K562 (cell line): Measurements from ENCODE around the gene NEMF. TPM values are rescaled to one million over a fixed set of nuclear protein-coding genes. Genes with fewer than 3 reads are reported as not detected.

Experiments used
- ATAC-seq: fragments of 200-7000 bp; cut with Tn5 transposase; 3 replicates; pipeline ENCODE4 v1.9.1; 2020; ENCODE audit warnings: moderate library complexity
- BruUV-seq: library from RNA; stranded (reverse); fragments of 400-500 nt; replicated peaks from 2 replicates; lab custom pipeline; 2021; lab: Mats Ljungman, UMichigan
- CTCF ChIA-PET: fragments of 300-600 bp; formaldehyde crosslinking; extraction: SDS; loops from one replicate; lab custom pipeline; 2021; ENCODE audit warnings: low intra/inter-chr PET ratio; lab: Yijun Ruan, JAX
- POLR2A ChIA-PET: fragments of 300-600, 350-650 bp; sonication (Branson Sonifier 250); formaldehyde crosslinking; extraction: SDS; loops from one replicate; lab custom pipeline; 2021; ENCODE audit warnings: antibody characterized with exemption, inconsistent platforms; lab: Yijun Ruan, JAX
- DNase-seq, 4 experiments: peaks; one replicate each; pipeline versions ENCODE4 v3.0.0 to v3.0.0-alpha.2; 2011 to 2018; ENCODE audit warnings: low spot score in 3 of 4, mixed read lengths in 3 of 4; ENCODE audit errors: extremely low read depth in 1 of 4
- FAIRE-seq: peaks from 2 replicates; lab custom pipeline; 2011; peaks lifted over from hg19 to GRCh38; lab: Jason Lieb, UNC
- H2AFZ ChIP-seq: 2 replicates; pipeline ENCODE4 v1.6.0; 2011; ENCODE audit warnings: low read depth, low read length, control low read depth, inconsistent platforms
- H3K27ac ChIP-seq: fragments of 200-600 bp; 3 replicates; pipeline ENCODE4 v1.8.0; 2011; ENCODE audit warnings: low read depth, mild to moderate bottlenecking, control low read depth, inconsistent platforms, low read length, moderate library complexity, mixed read lengths; ENCODE audit errors: extremely low read depth
- H3K27me3 ChIP-seq, 2 experiments: fragments of 300-600 bp in 1 of 2; 2 replicates in 1 of 2; 3 replicates in 1 of 2; pipeline versions ENCODE4 v1.6.0 to v1.8.0; 2011; ENCODE audit warnings: inconsistent platforms in 2 of 2, low read length in 2 of 2, mild to moderate bottlenecking in 1 of 2, mixed read lengths in 1 of 2, moderate library complexity in 1 of 2; ENCODE audit not compliant: control insufficient read depth in 2 of 2, insufficient read depth in 2 of 2
- H3K36me3 ChIP-seq: fragments of 300-600 bp; 3 replicates; pipeline ENCODE4 v1.8.0; 2011; ENCODE audit warnings: mild to moderate bottlenecking, low read length, inconsistent platforms; ENCODE audit not compliant: control insufficient read depth, insufficient read depth
- H3K4me1 ChIP-seq, 2 experiments: fragments of 200-600 bp in 1 of 2; replicated peaks in 1 of 2; 2 replicates in 1 of 2; 3 replicates in 1 of 2; pipeline versions ENCODE4 v1.5.1 to v1.8.0; 2011; ENCODE audit warnings: inconsistent platforms in 2 of 2, low read length in 2 of 2, mild to moderate bottlenecking in 1 of 2, mixed read lengths in 1 of 2, moderate library complexity in 1 of 2; ENCODE audit not compliant: control insufficient read depth in 2 of 2, insufficient read depth in 2 of 2
- H3K4me2 ChIP-seq: 2 replicates; pipeline ENCODE4 v1.6.1; 2011; ENCODE audit warnings: low read length, control low read depth, inconsistent platforms, mixed read lengths; ENCODE audit not compliant: insufficient read depth
- H3K4me3 ChIP-seq: fragments of 200-600 bp; sonication (generic), shearing (Covaris generic); 2 replicates; pipeline ENCODE4 v1.5.1; 2016; ENCODE audit warnings: control low read depth, inconsistent platforms
- H3K79me2 ChIP-seq: fragments of 200-600 bp; 3 replicates; pipeline ENCODE4 v1.8.0; 2011; ENCODE audit warnings: low read length, inconsistent platforms; ENCODE audit not compliant: control insufficient read depth, insufficient read depth
- H3K9ac ChIP-seq, 2 experiments: 2 replicates each; pipeline versions ENCODE4 v1.6.0 to v1.6.1; 2011; ENCODE audit warnings: low read depth in 2 of 2, low read length in 2 of 2, control low read depth in 1 of 2, inconsistent platforms in 1 of 2, mild to moderate bottlenecking in 1 of 2, mixed read lengths in 1 of 2; ENCODE audit not compliant: insufficient read depth in 1 of 2
- H3K9me1 ChIP-seq: one replicate; pipeline ENCODE4 v1.6.0; 2011; ENCODE audit warnings: inconsistent platforms, mild to moderate bottlenecking, low read length, moderate library complexity; ENCODE audit not compliant: control insufficient read depth, insufficient read depth
- H3K9me3 ChIP-seq: replicated peaks from 2 replicates; pipeline ENCODE4 v1.5.1; 2011; ENCODE audit warnings: low read depth, low read length, inconsistent platforms; ENCODE audit not compliant: control insufficient read depth, insufficient read depth
- H4K20me1 ChIP-seq: replicated peaks from 2 replicates; pipeline ENCODE4 v1.6.1; 2011; ENCODE audit warnings: low read length, inconsistent platforms, mixed read lengths; ENCODE audit not compliant: control insufficient read depth, insufficient read depth
- BRD9 ChIP-seq: fragments of 450-650 bp; IDR thresholded peaks from 2 replicates; pipeline ENCODE4 v1.6.1; 2018; ENCODE audit warnings: low read depth; ENCODE audit not compliant: partially characterized antibody
- CCAR2 ChIP-seq: fragments of 200-400 bp; formaldehyde crosslinking; IDR thresholded peaks from 2 replicates; pipeline ENCODE4 v1.6.1; 2017; ENCODE audit warnings: mild to moderate bottlenecking, low read depth, low read length
- FOXK2 ChIP-seq, 2 experiments: fragments of 450-650 bp; IDR thresholded peaks in 1 of 2; conservative IDR thresholded peaks in 1 of 2; 2 replicates each; pipeline ENCODE4 v1.6.1; 2016; ENCODE audit warnings: low read depth in 2 of 2, mild to moderate bottlenecking in 1 of 2
- GTF3C2 ChIP-seq: IDR thresholded peaks from 3 replicates; pipeline ENCODE4 v1.6.1; 2011; ENCODE audit warnings: borderline replicate concordance, mild to moderate bottlenecking, moderate library complexity; ENCODE audit not compliant: insufficient read length; ENCODE audit errors: extremely low read depth
- HMGN3 ChIP-seq: IDR thresholded peaks from 2 replicates; pipeline ENCODE4 v1.6.1; 2011; ENCODE audit warnings: borderline replicate concordance, low read depth, mild to moderate bottlenecking, mixed read lengths, low read length; ENCODE audit not compliant: insufficient read length; ENCODE audit errors: extremely low read depth
- IRF2 ChIP-seq: sonication (generic); formaldehyde crosslinking; IDR thresholded peaks from 2 replicates; pipeline ENCODE4 v1.8.1; 2022; ENCODE audit warnings: mild to moderate bottlenecking, missing genetic modification reagents
- NKRF ChIP-seq: fragments of 450-650 bp; IDR thresholded peaks from 2 replicates; pipeline ENCODE4 v1.6.1; 2016; ENCODE audit warnings: borderline replicate concordance
- PTBP1 ChIP-seq: fragments of 200-400 bp; formaldehyde crosslinking; IDR thresholded peaks from 2 replicates; pipeline ENCODE4 v1.6.1; 2017; ENCODE audit warnings: low read depth, low read length
- SMAD1 ChIP-seq: fragments of 150-350 bp; IDR thresholded peaks from 2 replicates; pipeline ENCODE4 v1.6.1; 2014; ENCODE audit warnings: low read length, low read depth; ENCODE audit not compliant: partially characterized antibody
- XRCC3 ChIP-seq: fragments of 450-650 bp; IDR thresholded peaks from 2 replicates; pipeline ENCODE4 v1.6.1; 2017; ENCODE audit warnings: mild to moderate bottlenecking, moderate library complexity
- ZBTB2 ChIP-seq: fragments of 450-650 bp; IDR thresholded peaks from 2 replicates; pipeline ENCODE4 v1.6.1; 2016; ENCODE audit warnings: antibody characterized with exemption
- ZNF175 ChIP-seq: fragments of 200-800 bp; sonication (Bioruptor generic); IDR thresholded peaks from 2 replicates; pipeline ENCODE4 v1.6.1; 2016; ENCODE audit warnings: low read depth, mild to moderate bottlenecking, missing genetic modification characterization, missing compliant biosample characterization
- ZNF384 ChIP-seq: IDR thresholded peaks from 2 replicates; pipeline ENCODE4 v1.6.1; 2012; ENCODE audit warnings: low read depth, low read length, improper control_type of control experiment
- ZNF551 ChIP-seq: fragments of 250-450 bp; sonication (Bioruptor Pico); IDR thresholded peaks from 2 replicates; pipeline ENCODE4 v1.5.0; 2021; ENCODE audit warnings: mild to moderate bottlenecking, moderate library complexity
- ZNF586 ChIP-seq: fragments of 450-650 bp; formaldehyde crosslinking; conservative IDR thresholded peaks from 2 replicates; pipeline ENCODE4 v1.4.0; 2020; ENCODE audit warnings: mild to moderate bottlenecking, moderate library complexity
- WGBS: fragments of 100-300 bp; shearing (Covaris generic); methylation state at CpG from one replicate; pipeline ENCODE4 v1.1.6; 2016; ENCODE audit warnings: low coverage, mixed read lengths; ENCODE audit not compliant: insufficient coverage; ENCODE audit errors: missing lambda C conversion rate; 5-methylcytosine and 5-hydroxymethylcytosine counted together
- in situ Hi-C: fragments of 300-500 bp; cut with MboI; formaldehyde crosslinking; loops from 4 replicates; pipeline ENCODE4 v1.15.0; 2018; ENCODE audit warnings: inconsistent platforms, mixed read lengths
- intact Hi-C: fragments of 100-400 bp; cut with micrococcal nuclease; formaldehyde crosslinking; loops from 2 replicates; pipeline ENCODE4 v1.14.2; 2022
- polyA plus RNA-seq, 8 experiments: library from polyadenylated mRNA; depleted of rRNA in 4 of 8; stranded (reverse) in 5 of 8; unstranded in 3 of 8; fragments of >200 nt; fragmentation: Nextera tagmentation in 2 of 8; fragmentation: Illumina TruSeq in 1 of 8; extraction: Ambion mirVana in 2 of 8; extraction: Trizol in 1 of 8; gene quantifications; 2 replicates each; pipeline versions ENCODE4 v1.2.1 to v1.2.3, GENCODE V29; 2011 to 2014; ENCODE audit warnings: inconsistent platforms in 1 of 8, missing spikeins in 1 of 8
- total RNA-seq, 7 experiments: library from RNA; depleted of rRNA in 6 of 7; stranded (reverse); fragments of >200 nt in 6 of 7; fragmentation: Illumina TruSeq in 2 of 7; extraction: Trizol in 2 of 7; gene quantifications; 2 replicates each; pipeline versions ENCODE4 v1.2.1 to v1.2.3, GENCODE V29; 2011 to 2021; ENCODE audit warnings: low replicate concordance in 1 of 7

NEMF gene
- total and polyA plus RNA-seq, 9 of the 15 experiments (the other 6 are each of a cell fraction or from before 2014, with no cell fraction given), result 38.8 to 94.4 (median 61.0) TPM

GRCh38 chr14:49882826-49883694 lies 30.5 kb upstream of the NEMF start:
- POLR2A ChIA-PET, result interaction anchor here (1.1 kb wide), 1 partner anchor 10 kb away, joined by 3 read pairs; the partner anchor contains the start of gene ARF6
- in situ Hi-C loops, result no loop called here
- no peak for TF ChIP-seq ZNF586
- TF ChIP-seq ZNF384, result no peak
- TF ChIP-seq ZNF175, result no peak
- TF ChIP-seq IRF2, result no peak
- no peak for TF ChIP-seq SMAD1
- no peak for TF ChIP-seq GTF3C2
- no peak for TF ChIP-seq ZBTB2
- TF ChIP-seq ZNF551, result no peak
- TF ChIP-seq NKRF, result no peak
- TF ChIP-seq HMGN3, result no peak
- TF ChIP-seq XRCC3, result no peak
- TF ChIP-seq FOXK2 (conservative IDR thresholded peaks at IDR 0.05 in 1 of 2, IDR thresholded peaks at IDR 0.05 in 1 of 2; ENCODE audit: low read depth in 2 of 2), result no peak
- TF ChIP-seq PTBP1, result no peak
- TF ChIP-seq CCAR2, result no peak
- TF ChIP-seq BRD9, result no peak

More at GRCh38 chr14:49882826-49883694, 30.5 kb upstream of the NEMF start:
- CTCF ChIA-PET, result no interaction called here
- Histone ChIP-seq H3K27ac (peak overlapping the region; percentile 53; the same call in 1 of the 3 replicates), H3K27me3 (no peaks in the 10 kb centered on the region), H3K9me1 (no peaks in the 10 kb centered on the region), H3K4me1 (peaks cover 17 to 29% of the 10 kb centered on the region in 2 experiments), H3K36me3 (no peaks in the 10 kb centered on the region), H3K79me2 (no peaks in the 10 kb centered on the region), H3K9me3 (no peaks in the 10 kb centered on the region), H2AFZ (peak overlapping the region; percentile 80), H3K4me3 (no peak overlapping the region), H3K9ac (no peak overlapping the region), H4K20me1 (no peaks in the 10 kb centered on the region), H3K4me2 (peak overlapping the region; percentile 29; the same call in 1 of the 2 replicates)
- ATAC-seq (peak; percentile 21; the same call in 1 of the 3 replicates), FAIRE-seq (peak; percentile 76), DNase-seq (peak in 1 of 4 experiments; percentile 64)
- BruUV-seq, result no TSS peak
- intact Hi-C loops, result no loop called here
- 59% methylated on average over 18 of the region's 18 CpGs for WGBS
